Left renal pelvis (tissue), 4 donors: Measurements from ENCODE around the gene ANTKMT. TPM values are rescaled to one million over a fixed set of nuclear protein-coding genes. Genes with fewer than 3 reads are reported as not detected.
"Not testable (repeated sequence)": the region's sequence is repeated elsewhere in the genome, so short reads cannot be mapped to it uniquely, and the experiment has no call there.

Experiments used
- DNase-seq, 4 donors: peaks; one replicate each; pipeline ENCODE4 v3.0.0-alpha.2; 2013; ENCODE audit warnings: low read depth in 4 of 4, low spot score in 3 of 4
- polyA plus RNA-seq, 4 donors: library from polyadenylated mRNA; unstranded; fragments of 120-200 nt; gene quantifications; one replicate each; pipeline ENCODE4 v1.2.1, GENCODE V29; 2013; ENCODE audit not compliant: insufficient read length in 4 of 4

The ANTKMT gene
- polyA plus RNA-seq, 4 donors = 8.9 to 28.2 (median 10.8) TPM

DNA sequence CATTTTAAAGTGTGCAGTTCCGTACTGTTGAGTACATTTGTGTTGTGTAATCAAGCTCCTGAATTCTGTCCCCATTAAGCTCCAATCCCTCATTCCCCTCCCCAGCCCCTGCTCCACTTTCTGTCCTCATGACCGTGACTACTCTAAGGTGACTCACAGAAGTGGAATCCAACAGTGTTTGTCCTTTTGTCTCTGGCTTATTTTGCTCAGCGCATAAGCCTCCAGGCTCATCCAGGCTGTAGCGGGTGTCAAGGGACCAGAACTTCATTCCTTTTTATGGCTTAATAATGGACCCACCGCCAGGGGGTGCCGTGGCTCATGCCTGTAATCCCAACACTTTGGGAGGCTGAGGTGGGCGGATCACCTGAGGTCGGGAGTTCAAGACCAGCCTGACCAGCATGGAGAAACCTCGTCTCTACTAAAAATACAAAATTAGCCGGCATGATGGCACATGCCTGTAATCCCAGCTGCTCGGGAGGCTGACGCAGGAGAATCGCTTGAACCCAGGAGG is 8.2 kb upstream of the ANTKMT start:
- not testable (repeated sequence) for DNase-seq

DNA sequence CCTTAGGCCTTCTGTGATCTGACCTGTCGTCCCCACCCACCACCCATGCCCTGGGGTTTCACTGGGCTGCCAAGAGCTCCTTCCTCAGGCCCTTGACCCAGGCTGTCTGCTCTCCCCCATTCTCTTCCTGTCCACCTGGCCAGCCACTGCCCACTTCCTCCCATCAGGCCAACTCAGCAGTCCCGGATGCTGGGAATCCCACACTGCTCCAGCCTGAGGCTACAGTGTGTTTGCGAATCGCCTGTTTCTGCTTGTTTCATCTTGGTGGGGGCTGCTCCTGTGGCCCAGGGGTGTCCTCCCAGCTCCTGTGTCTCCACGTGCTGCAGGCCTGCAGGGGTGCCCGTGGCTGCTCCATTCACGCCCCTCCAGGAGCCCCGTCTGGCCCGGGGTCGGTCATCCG is 6.9 kb upstream of the ANTKMT start:
- no peak for DNase-seq

DNA sequence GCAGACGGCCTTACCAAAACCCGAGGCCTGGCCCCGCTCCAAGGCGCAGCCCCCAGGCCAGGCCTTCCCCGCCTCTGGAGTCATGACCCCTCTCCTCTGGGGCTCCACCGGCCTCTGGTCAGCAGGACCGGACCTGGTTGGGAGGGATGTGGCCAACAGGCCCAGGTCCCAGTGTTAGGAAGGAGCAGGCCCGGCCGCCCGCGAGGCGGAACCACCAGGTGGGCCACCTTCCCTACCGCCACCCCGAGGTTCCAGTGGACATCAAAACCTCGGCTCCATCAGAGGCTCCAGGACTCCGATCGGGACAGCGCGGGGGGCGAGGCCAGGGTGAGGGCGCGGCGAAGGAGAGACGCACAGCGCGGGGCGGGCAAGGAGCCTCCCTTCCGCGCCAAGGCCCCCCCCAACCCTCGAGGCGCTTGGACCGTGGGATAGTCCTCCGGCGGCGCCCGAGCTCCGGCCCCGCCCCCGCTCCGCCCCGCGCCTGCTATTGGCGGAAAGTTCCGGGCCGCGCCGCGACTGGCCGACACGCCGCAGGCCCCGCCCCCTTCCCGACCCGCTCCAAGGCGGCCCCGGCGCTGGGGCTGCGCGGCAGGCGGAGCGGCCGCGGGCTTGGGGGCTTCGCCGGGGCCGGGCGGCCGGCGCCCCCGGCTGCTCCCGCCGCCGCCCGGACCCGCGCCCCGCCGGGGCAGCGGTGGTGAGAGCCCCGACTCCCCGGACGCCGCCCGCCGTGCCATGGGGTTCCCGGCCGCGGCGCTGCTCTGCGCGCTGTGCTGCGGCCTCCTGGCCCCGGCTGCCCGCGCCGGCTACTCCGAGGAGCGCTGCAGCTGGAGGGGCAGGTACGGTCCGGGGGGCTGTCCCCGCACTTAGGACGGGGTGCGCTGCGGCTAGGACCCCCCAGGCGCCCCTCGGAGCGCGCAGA is 6.1 kb upstream of the ANTKMT start, which contains the start of gene METRN:
TSS of gene METRN (plus strand) at position 561 of the 919 bp plus-strand sequence. CDS start at position 733, 172 bp downstream.
- peak in 2 of 4 donors; percentile 67 to 75 for DNase-seq

DNA sequence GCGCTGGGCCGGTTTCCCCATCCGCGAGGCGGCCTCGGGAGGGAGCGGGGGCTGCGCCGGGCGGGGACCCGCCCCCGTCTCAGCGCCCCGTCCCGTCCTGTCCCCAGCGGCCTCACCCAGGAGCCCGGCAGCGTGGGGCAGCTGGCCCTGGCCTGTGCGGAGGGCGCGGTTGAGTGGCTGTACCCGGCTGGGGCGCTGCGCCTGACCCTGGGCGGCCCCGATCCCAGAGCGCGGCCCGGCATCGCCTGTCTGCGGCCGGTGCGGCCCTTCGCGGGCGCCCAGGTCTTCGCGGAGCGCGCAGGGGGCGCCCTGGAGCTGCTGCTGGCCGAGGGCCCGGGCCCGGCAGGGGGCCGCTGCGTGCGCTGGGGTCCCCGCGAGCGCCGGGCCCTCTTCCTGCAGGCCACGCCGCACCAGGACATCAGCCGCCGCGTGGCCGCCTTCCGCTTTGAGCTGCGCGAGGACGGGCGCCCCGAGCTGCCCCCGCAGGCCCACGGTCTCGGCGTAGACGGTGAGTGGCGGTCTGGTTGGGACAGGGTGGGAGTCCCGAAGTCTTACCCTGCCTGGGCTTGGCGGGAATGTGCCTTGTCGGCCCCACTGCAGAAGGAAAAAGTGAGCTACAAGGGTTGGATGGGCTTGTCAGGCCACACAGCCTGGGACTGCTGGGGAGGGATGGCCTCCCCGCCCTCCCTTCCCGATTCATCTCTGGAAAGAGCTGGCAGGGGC is 5.3 kb upstream of the ANTKMT start:
- no peak for DNase-seq

DNA sequence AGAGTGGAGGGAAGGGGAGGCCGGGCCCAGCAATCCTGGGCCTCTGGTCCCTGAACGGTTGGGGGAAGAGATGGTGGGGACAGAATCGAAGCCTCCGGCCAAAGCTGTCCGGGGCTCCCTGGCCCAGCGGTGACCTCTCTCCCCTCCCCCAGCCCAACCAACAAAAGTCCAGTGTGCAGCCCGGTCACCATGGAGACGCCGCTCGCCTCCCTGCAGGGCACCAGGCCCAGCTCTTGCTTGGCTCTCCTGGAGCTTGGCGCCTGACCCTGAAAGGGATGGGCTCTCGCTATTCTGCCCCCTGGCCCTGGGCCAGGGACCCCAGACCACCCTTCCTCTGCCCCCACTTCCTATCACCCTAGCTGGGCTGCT is 4.8 kb upstream of the ANTKMT start:
- no peak for DNase-seq

DNA sequence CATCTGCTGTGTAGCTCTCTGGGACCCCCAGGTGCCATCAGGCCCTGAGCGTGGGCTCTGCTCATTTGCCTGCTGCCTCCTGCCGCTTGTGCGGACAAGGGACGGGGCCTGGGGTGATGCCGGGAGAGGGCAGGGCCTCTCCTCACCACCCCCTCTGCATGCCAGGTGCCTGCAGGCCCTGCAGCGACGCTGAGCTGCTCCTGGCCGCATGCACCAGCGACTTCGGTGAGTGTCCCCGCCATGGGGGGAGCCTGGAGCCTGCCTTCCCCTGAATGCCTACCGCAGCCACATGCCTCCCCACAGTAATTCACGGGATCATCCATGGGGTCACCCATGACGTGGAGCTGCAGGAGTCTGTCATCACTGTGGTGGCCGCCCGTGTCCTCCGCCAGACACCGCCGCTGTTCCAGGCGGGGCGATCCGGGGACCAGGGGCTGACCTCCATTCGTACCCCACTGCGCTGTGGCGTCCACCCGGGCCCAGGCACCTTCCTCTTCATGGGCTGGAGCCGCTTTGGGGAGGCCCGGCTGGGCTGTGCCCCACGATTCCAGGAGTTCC is 4.1 kb upstream of the ANTKMT start:
- DNase-seq = no peak

DNA sequence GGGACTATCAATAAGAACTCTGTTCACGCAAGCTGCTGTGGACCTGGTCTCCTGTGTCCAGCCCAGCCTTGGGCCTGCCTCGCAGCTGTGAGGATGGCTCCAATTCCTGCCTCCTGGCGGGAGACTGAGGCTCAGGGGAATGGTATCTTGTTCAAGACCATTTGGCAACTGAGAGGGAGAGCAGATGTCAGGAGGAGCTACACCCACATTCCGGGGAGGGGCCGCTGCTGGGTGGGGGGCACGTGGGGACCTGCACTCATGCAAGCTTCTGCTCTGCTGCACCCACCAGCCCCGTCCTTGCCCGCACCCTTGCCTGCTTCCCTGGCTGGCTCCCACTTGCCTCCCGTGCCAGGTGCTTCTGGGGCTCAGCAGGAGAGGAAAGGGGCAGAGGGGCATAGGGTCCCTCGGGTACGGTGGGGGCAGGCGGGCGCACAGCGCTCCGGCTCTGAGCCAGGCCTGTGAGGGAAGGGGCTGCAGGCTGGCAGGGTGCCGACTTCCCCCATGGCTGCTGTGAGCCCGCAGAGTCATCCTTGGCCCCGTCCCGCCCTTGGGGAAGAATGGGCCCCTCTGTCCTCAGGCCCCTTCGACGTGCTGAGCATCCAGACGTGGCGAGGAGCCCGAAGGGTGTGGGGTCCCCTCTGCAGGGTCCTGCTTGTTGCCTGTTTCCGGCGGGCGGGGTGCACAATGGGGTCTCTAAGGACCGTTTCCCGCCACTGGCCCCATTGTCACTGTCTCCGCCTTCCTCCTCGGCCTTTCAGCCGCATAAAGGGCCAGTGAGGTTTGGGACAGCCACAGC is 3.3 kb upstream of the ANTKMT start:
- no peak for DNase-seq

DNA sequence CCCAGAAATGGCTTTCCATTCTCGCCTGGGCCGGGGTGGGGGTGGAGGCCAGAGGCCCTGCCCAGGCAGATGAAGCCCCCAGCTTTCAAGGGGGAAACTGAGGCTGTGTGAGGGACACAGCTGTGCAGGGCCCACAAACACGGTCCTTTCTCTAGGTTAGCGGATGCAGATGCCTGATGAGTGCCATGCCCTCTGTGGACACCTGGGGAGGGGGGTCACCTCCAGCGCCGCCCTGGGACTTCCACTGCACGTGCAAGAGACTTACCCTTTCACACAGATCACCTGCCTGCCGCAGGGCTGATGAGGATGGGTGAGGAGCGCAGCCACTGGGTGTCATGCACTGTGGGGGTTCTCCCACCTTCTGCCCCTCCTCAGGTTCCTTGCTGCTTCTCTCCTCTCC is 2.6 kb upstream of the ANTKMT start:
- DNase-seq = no peak

DNA sequence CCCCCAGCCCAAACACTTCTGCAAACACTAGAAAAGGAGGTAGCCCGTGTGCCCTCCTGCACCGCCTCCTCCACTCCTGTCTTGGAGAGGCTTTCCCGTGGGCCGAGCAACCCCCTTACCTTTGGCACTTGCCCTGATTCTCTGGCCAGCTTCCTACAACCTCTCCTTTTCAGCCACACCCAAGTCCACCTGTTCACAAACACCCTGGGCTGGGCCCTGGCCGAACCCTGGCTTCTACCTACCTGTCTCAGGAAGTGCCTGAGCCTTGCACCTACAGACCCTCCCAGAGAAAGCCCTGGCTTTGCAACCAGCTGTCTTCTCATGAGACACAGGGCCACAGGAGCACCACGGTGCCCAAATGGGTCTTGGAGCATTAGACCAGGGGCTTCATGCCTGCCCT is 2.0 kb upstream of the ANTKMT start:
- no peak for DNase-seq

DNA sequence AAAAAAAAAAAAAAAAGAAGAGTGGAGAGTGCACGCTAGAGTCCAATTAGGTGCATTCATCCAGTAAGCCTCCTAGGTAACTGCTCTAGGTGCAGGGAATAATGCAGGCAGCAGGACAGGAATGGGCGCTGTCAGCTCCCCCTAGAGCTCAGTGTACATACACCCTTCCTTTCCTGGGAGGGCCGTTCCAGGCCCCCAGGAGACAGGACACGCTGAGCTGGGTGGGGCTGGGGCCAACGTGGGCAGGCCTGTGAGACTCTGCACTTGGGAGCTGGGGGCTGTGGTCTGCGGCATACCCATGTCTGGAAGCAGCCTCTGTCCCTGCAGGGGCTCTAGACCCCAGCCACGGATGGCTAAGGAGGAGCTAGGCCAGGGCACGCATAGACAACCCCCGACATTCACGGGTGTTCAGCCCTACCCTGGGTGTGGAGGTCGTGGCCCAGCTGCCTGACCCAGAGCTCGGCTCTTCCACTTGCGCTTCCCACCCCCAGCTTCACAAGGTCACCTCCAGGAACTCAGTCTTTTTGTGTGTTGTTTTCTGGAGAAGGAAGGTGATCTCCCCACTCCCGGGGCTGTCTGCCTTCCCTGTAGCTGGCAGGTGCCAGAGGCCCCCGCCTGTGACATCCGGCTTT is 1.0 kb upstream of the ANTKMT start:
- DNase-seq = no peak

DNA sequence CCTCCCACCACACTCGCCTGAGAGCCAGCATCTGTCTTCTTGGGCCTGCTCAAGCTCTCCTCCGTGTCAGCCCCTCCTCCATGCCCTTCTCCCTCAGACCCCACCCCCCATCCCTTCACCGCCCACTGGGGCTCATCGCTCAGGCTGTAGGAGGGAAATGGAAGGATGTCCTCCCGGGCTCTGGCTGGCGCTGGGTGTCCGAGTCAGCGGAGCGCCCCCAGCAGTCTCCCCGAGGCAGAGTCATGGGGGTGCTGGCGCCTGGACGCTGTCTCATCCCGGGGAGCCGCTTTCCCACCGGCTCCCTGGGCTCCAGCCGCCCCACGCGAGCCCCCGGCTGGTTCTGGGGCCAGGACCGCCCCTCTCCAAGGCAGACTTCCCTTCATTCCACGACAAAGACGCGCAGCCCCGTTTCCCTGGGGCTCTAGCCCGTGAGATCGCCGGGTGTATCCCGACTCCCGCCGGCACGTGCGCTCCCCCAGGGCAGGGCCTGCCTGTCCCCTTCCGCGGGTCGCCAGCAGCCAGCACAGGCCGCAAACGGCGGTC is 428 bp upstream of the ANTKMT start:
- DNase-seq = no peak

DNA sequence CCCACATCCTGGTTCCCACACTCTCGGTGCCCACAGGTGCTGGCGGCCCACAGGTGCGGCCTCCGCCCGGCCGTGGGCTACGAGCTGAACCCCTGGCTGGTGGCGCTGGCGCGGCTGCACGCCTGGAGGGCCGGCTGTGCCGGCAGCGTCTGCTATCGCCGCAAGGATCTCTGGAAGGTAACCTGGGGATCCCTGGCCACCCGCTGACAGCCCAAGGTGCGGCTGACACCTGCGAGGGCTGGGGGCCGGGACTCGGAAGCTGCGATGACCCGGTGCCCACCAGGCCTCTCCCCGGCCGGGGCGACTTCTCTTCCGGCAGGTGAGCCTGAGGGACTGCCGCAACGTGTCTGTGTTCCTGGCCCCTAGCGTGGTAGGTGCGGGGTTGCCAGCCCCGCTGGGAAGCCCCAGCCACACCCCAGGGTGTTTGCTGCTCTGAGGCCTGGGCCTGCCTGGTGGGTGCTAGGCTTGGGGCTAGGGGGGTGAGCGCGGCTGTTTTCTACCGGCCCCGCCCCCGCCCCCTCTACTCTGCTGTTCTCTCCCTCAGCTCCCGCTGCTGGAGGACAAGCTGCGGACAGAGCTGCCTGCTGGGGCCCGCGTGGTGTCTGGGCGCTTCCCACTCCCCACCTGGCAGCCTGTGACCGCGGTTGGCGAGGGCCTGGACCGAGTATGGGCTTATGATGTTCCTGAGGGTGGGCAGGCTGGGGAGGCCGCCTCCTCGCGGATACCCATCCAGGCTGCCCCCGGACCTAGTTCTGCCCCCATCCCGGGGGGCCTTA is 1.0 kb downstream of the ANTKMT start:
- DNase-seq = no peak

DNA sequence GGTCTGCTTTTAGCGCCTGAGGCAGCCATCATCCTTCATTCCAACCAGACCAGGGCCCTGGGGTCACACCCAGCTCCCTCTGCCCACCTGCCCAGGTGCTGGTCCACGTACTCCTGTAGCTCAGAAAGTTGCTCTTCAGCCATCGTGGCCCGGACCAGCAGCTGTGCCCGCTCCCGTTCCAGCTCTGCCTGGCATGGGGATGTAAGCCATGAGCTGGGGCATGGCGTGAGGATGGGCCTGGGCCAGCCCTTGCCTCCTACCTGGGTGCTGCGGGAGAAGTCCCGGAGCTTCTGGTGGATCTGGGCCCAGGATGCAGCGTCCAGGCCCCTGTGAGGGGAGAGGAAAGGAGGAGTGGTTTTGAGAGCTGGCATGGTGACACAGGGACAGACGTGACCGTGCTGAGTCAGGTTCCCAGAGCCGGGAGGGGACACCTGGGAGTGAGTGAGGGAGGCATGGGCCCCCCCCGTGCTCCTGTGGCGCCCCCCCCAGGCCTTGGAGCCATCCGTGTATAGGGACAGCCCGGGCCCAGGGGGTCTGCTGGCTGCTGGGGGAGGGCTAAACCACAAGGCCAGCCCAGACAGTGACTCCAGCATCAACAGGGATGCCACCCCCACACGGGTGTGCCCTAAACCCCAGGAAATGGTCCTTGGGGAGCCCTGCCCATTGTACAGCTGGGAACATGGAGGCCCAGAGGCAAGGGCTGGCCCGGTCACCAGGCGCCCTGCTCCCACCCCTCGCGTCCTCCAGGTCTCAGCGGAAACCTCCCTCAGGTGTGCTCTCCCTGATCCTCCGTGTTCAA is 2.1 kb downstream of the ANTKMT start:
- DNase-seq = no peak

DNA sequence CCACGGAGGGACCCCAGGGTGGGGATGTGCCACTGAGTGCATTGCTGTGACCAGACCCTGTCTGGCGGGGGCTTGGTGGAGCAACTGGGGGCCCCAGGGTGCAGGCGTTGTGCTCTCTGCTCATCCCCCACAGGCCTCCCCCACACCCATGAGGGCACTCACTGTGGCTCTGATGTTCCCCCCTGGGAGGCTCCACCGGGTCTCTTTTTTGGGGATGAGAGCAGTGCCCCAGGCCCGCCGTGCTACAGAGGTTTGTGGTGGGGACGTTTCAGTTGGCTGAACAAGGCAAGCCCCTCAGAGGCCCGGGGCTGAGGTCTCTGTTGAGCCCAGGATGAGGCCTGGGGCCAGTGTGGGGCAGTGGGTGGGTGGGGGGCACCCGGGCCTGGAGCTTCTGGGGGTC is 2.7 kb downstream of the ANTKMT start:
- DNase-seq = no peak

DNA sequence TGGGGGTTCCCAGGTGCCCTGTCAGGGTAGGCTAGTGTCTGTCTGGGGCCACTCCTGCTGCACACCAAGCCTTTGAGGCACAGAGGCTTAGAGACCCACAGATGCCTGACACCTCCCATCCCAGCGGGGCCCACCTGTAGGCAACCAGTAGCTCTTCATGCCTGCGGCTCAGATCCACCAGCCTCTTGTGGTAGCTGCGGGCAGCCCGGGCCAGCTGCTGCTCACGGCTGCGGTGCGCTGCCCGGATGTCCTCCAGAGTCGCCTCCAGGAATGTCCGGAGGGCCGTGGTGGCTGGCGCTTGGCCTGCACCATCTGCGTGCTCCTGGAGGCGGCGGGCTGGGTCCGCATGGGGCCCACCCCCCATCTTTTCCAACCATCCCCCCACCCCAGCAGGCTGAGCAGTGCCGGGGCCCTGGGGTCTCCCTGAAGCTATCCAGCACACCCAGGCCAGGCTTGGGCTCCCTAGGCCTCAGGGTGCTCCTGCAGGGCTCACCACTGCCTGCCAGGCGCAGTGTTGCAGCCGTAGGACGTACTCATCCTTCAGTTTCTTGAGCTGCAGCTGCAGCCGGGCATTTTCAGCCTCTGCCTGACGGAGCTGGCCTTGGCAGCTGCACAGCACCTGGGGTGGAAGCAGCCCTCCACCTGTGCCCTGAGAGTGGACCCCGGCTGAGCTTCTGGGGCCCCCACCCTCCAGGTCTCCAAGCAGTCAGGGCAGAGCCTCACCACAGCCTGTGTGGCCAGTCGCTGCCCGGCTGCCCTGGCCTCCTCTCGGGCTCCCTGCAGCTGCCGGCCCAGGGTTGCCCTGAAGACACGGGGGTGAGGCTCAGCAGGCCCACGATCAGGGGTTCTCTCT is 3.5 kb downstream of the ANTKMT start:
- no peak for DNase-seq

DNA sequence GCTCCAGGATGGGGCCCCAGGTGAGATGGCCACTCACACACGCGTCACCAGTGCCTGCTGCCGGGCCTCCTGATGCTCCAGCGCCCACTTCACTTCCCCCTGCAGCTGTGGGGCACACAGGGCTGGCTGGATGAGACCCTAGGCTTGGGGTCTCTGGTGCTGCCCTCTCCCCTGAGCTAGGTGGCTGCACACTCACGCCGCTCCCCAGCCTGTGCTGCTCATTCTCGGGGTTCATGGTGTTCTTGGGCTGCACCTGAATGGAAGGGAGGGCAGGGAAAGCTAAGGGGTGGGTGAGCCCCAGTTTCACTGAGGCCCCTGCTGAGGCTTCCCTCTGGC is 4.1 kb downstream of the ANTKMT start:
- DNase-seq = no peak

DNA sequence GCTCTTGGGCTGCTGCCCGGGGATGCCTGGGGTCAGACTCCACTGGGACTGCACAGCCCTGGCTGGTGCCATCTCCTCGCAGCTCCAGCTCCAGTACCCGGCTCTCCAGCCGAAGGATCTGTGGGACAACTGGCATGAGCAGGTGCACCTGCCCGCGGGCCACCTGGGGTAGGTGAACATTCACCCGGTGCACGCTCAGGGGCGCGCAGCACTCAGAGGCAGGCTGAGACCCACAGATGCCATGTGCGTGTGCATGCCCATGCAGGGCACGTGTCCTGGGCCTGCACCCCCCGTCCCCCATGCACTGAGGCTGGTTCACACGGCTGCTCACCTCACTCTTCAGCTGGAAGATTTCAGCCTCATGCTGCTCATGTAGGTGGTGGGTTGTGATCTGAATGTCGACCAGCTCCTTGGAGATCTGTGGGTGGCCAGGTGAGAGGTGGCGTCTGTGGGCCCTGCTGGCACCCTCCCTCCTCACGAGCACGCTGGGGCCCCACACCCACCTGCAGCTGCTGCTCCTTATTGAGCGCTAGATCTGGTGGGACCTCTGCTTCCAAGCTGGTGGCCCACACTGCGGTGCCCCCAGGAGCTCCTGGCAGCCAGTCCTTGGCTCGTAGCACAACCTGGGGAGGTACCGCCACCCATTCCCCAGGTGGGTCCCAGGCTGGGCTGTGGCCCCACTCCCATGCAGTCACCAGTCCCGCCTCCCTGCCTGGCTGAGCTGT is 4.7 kb downstream of the ANTKMT start:
- DNase-seq = no peak
